ENCODE results near the gene CSRNP2.

Gene CSRNP2

DNA sequence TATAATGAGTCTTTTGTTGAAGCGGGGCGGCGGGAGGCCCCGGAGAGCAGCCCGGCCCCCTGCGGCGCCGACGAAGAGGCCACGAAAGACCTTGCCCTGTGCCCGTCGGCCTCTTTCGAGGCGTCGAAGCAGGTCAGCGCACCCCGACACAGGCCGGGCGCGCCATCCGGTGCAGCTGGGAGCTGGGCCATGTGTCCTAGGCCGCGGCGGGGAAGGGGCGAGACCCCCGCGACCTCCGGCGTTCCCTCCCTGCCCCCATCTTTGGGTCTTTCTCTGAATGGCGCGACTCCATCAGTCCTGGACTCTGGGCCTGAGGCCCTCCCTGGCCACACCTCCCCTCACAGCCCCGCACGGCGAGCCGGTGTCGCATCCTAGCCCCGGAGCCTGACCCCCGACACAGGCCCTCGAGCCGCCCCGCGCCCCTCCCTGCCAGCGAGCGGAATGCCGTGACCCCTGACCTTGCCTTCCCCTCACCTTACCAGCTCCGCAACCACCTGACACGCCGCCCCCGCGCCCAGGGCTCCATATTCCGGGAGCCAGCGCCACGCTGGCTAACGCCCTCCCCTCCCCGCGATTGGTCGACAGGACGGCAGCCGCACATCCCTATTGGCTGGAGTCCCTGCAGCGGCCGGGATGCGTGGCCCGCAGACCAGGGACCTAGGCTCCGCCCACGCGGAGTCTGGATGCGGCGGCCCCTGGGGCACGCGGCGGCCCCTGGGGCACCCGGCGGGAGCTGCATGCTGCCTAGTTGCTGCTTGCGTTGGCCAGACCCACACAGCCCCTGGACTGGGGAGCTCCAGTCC is 57.4 kb downstream of the CSRNP2 start, which contains the start of gene SLC11A2:
TSS of gene SLC11A2 (minus strand) at position 549 of the 803 bp plus-strand sequence. CDS start 15,656 bp downstream, outside the sequence.
- DNase-seq = peak; percentile 98

DNA sequence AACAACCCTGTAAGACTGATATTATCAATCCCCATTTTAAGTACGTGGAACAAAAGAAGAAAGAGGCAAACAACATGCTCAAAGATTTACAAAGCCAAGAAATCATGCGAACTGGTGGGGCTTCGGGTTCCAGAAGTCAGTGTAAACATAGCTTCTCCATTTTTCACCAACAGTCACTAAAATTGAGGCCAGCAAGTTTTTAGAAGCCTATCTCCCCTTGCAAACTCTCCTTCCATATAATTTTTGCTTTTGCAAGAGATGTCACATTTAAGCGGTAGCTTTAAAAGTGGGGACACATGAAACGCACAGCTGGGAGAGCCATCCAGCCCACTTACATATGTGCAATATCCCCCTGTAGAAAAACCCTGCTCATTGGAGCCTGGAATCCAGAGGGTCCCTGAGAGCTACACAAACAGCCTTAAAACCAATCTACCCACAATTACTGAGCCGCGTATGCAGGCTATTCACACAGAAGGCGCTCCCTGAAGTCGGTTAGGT is 58.0 kb downstream of the CSRNP2 start:
- peak; percentile 58 for DNase-seq

DNA sequence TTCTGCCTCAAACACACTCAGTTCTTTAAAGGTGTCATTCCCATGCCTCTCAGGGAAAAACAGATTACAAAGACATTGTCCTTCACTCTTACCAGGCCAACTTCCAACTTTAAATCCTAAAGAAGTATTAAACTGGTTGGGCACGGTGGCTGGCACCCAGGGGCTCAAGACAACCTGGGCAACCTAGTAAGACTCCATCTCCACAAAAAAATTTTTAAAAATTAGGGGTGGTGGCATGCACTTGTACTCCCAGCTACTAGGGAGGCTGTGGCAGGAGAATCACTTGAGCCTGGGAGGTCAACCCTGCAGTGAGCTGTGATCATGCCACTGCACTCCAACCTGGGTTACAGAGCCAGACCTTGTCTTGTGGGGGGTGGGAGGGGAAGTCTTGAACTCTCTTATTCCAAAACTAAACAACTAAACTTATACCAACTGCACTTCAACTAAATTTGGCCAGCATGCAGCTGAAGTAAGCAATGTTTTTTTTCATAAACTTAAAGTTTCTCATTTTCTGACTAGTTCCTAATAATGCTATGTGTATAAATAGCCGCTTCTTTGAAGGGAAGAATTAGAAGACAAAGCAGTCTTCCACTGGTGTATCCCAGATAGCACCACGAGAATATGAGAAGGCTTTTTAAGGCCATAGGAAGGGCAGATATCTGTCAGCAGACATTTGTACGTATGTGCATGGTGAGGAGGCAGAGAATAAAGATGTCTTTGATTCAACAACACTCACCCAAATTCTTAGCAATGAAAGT is 59.6 kb downstream of the CSRNP2 start:
- no peak for DNase-seq

DNA sequence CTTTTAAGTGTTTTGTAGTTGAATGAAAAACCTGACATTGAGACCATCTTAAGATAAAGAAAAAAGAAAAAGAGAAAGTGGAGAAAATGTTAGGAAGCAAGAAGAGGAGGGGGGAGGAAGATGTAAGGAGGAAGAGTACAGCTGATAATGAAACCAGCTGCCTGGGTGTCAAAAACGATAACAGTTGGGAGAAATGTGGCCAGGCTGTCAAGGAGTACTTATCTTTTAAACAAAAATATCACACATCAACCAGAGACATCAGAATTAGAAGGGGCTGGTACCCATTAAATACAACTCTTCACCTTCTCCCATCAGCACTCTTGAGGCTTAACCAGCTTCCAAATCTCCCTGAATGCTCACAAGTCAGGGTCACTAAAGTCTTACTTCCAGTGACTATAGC is 61.7 kb downstream of the CSRNP2 start:
- no peak for DNase-seq

DNA sequence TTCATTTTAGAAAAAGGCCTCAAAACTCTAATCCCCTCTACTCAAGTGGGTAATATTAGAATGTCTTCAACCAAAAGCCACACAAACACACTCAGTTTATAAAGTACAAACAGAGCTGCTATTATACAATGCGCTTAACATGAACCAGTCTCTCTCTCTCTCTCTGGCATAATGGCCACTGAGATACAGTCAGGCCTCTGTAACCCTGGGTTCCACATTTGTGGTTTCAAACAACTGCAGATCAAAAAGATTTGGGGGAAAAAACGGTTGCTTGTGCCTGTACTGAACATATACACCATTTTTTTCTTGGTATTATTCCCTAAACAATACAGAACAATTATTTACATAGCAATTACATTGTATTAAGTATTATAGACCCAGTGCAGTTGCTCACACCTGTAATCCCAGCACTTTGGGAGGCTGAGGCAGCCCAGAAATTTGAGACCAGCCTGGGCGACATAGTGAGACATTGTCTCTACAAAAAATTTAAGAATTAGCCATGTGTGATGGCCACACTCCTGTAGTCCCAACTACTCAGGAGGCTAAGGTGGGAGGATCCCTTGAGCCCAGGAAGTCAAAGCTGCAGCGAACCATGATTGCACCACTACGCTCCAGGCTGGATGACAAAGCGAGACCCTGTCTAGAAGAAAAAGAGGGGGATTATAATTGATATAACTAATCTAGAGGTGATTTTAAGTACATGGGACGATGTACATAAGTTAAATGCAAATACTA is 62.8 kb downstream of the CSRNP2 start:
- DNase-seq = no peak

DNA sequence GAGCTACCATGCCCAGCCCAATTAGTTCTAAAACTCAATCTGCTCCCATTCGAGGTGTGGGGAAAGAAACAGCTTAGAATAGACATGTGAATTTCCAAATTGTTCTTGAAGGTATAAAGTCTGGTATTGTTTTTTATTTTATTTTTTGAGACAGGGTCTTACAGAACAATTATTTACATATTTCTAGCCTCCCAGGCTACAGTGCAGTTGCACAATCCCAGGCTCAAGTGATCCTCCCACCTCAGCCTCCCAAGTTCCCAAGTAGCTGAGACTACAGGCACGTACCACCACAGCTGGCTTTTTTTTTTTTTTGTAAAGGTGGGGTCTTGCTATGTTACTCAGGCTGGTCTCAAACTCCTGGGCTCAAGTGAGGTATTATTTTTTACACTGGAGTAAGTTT is 63.5 kb downstream of the CSRNP2 start:
- DNase-seq = no peak

DNA sequence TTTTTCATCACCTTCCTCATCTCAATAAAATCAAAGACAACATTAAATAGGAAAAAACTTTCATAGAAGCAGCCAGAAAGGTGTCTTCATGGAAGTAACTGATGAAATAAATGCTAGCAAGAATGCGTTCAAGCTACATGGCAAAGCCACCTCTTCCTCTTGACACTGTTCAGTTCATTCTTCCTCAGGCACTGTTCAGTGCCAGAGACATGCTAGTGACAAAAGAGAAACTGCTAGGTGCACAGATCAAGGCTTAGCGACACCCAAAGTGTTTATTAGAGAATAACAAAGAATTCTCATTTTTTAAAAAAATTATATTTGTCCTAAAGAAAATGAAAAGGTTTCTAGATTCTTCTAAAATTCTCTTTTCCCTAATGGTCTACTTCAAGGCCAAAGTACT is 64.4 kb downstream of the CSRNP2 start:
- no peak for DNase-seq

DNA sequence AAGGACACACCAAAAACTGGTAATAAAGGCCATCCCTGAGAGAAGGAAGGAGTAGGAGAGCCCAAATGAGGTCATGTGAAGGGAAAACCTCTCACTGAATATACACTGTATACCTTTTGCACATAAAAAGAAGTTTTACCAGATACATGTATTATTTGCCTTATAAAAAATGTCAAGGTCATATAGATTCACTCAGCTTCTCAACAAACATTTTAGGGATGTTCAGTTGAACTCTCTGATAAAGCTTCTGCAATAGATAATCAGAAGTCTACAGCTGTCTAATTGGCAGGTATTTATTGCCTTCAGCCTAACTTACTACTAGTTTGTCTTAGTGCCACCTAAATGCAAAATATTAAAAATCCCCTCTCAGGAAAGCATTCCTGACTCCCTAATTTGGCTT is 65.9 kb downstream of the CSRNP2 start:
- DNase-seq = no peak

DNA sequence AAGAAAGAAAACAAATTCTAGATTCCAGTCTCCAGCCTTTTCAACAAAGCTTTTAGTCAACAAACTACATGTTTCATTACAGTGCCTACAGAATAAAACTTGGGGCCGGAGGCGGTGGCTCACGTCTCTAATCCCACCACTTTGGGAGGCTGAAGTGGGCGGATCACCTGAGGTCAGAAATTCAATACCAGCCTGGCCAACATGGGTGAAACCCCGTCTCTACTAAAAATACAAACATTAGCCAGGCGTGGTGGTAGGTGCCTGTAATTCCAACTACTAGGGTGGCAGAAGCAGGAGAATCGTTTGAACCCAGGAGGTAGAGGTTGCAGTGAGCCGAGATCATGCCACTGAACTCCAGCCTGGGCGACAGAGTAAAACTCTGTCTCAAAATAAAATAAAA is 68.9 kb downstream of the CSRNP2 start:
- DNase-seq = peak; percentile 40

DNA sequence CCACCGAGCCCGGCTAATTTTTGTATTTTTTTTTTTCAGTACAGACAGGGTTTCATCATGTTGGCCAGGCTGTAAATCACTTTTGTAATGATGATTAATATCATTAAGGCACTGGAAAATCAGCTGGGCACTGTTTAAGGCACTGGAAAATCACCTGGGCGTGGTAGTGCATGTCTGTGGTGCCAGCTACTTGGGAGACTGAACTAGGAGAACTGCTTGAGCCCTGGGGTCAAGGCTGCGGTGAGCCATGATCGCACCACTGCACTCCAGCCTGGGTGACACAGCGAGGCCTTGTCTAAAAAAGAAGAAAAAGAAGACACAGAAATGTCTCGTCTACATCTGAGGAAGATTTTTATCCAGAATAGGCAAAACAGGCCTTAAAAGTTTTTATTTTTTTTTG is 70.0 kb downstream of the CSRNP2 start:
- DNase-seq = peak; percentile 18

DNA sequence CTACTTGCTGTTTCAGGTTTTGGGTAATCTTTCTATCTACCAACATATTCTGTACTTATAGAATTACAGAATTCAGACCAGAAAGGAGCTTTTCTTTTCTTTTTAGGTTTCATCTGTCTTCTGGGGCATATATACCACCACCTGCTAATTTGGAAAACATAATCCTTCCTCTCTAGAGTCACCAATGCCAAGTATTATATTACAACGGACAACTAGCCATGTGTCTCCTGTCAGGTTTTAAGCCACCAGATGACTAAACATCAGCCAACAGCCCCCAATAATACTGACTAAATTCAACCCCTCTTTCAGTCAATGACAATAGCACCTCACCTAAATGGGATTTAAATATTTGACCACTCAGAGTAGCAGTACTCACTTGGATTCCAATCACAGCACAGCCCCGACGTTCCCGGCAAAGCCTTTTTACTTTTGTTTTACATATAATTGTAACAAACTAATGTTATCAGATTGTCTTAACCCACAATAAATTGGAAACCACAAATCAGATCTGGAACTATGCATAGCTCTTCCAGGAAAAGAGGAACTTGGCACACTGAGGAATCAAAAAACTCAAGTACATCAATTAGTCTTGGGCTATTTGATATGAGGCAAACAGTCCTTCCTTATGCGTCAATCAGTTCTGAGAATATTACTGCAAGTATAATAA is 70.7 kb downstream of the CSRNP2 start:
- peak; percentile 87 for DNase-seq

DNA sequence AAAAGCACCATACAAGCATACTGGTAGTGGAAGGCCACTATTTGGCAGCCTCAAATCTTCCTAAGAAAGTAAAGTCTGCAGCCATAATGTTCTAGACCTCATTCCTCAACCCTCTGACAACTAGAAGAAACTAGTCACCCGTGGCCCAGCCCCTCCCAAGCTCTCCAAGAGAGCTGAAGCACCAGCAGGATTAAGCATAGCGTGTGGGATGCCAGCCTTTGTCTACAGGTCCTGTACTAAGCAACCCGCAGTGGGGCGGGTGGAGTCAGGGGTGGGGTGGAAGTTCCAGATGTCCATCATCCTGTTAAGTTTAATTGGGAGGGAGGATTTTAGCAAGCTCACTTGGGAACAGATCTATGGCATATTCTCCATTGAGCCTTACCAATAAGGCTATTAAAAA is 71.4 kb downstream of the CSRNP2 start:
- DNase-seq = peak; percentile 99

Data from NCI-H82 (cell line).